IPS DF 6.9 (cell line): ENCODE measurements around the gene NSD2.
A peak's percentile ranks its signal among the peaks of the same experiment; 100 is the strongest.
"Not testable (repeated sequence)": the region's sequence is repeated elsewhere in the genome, so short reads cannot be mapped to it uniquely, and the experiment has no call there.

Source experiments
- DNase-seq: peaks from one replicate; pipeline ENCODE4 v3.0.0-alpha.2; 2013; ENCODE audit warnings: low read depth, low spot score
- H3K27ac ChIP-seq: one replicate; pipeline ENCODE4 v1.5.1; 2013; ENCODE audit warnings: low read length, control low read depth
- H3K27me3 ChIP-seq: 2 replicates; pipeline ENCODE4 v1.6.1; 2013; ENCODE audit warnings: mild to moderate bottlenecking, low read length; ENCODE audit not compliant: control insufficient read depth, insufficient read depth
- H3K36me3 ChIP-seq: 2 replicates; pipeline ENCODE4 v1.6.1; 2013; ENCODE audit warnings: low read length; ENCODE audit not compliant: control insufficient read depth, insufficient read depth
- H3K4me1 ChIP-seq: 2 replicates; pipeline ENCODE4 v1.6.1; 2013; ENCODE audit warnings: low read length; ENCODE audit not compliant: control insufficient read depth, insufficient read depth
- H3K4me3 ChIP-seq: 2 replicates; pipeline ENCODE4 v1.5.1; 2013; ENCODE audit warnings: mild to moderate bottlenecking, low read length
- H3K9me3 ChIP-seq: 2 replicates; pipeline ENCODE4 v1.6.1; 2013; ENCODE audit warnings: low read length, inconsistent platforms; ENCODE audit not compliant: control insufficient read depth, insufficient read depth
- WGBS: extraction: QIAGEN DNeasy Blood & Tissue Kit; methylation state at CpG from one replicate; pipeline ENCODE4 v1.1.7; 2013; ENCODE audit warnings: mixed read lengths, missing lambda C conversion rate; ENCODE audit not compliant: insufficient read length, insufficient coverage; 5-methylcytosine and 5-hydroxymethylcytosine counted together

Gene NSD2

GRCh38 chr4:1998296-1998695 lies 127.1 kb downstream of the NSD2 start:
- WGBS: no CpG with 5 or more reads among the region's 7 CpGs
- H3K4me1 ChIP-seq: no peaks in the 10 kb centered on the region
- H3K9me3 ChIP-seq: no peaks in the 10 kb centered on the region
- no peak overlapping the region for H3K27ac ChIP-seq
- H3K27me3 ChIP-seq: no peaks in the 10 kb centered on the region
- no peak overlapping the region for H3K4me3 ChIP-seq
- DNase-seq: no peak
- H3K36me3 ChIP-seq: no peaks in the 10 kb centered on the region

GRCh38 chr4:1999308-1999707 lies 128.1 kb downstream of the NSD2 start:
- not testable (repeated sequence) for H3K27ac ChIP-seq, H3K27me3 ChIP-seq, H3K4me1 ChIP-seq, DNase-seq, H3K4me3 ChIP-seq, H3K36me3 ChIP-seq, H3K9me3 ChIP-seq
- no CpG with 5 or more reads among the region's 4 CpGs for WGBS

- DNase-seq, H3K27ac ChIP-seq, H3K9me3 ChIP-seq, H3K4me1 ChIP-seq, H3K36me3 ChIP-seq, H3K27me3 ChIP-seq, H3K4me3 ChIP-seq: not testable (repeated sequence)
- WGBS: no CpG with 5 or more reads among the region's 2 CpGs
Measured at GRCh38 chr4:2003361-2003760, 132.2 kb downstream of the NSD2 start.

- Histone ChIP-seq H3K27ac (no peak overlapping the region), H3K4me1 (peaks cover 2% of the 10 kb centered on the region; the same call in 1 of the 2 replicates), H3K36me3 (peaks cover 3% of the 10 kb centered on the region; the same call in 1 of the 2 replicates), H3K9me3 (no peaks in the 10 kb centered on the region), H3K4me3 (no peak overlapping the region), H3K27me3 (no peaks in the 10 kb centered on the region)
- no peak for DNase-seq
- no CpG with 5 or more reads among the region's 7 CpGs for WGBS
Measured at GRCh38 chr4:2006367-2006766, 135.2 kb downstream of the NSD2 start.

- H3K9me3 ChIP-seq: no peaks in the 10 kb centered on the region
- H3K36me3 ChIP-seq: peaks cover 3% of the 10 kb centered on the region; the same call in 1 of the 2 replicates
- H3K4me1 ChIP-seq: peaks cover 2% of the 10 kb centered on the region; the same call in 1 of the 2 replicates
- no peak for DNase-seq
- no peak overlapping the region; the same call in 1 of the 2 replicates for H3K4me3 ChIP-seq
- no CpG with 5 or more reads among the region's 15 CpGs for WGBS
- H3K27ac ChIP-seq: no peak overlapping the region
- H3K27me3 ChIP-seq: no peaks in the 10 kb centered on the region
Measured at GRCh38 chr4:2006956-2007653, 135.9 kb downstream of the NSD2 start.

- Histone ChIP-seq H3K27me3 (no peaks in the 10 kb centered on the region), H3K4me1 (peaks cover 2% of the 10 kb centered on the region; the same call in 1 of the 2 replicates), H3K36me3 (peaks cover 3% of the 10 kb centered on the region; the same call in 1 of the 2 replicates), H3K4me3 (peak overlapping the region; percentile 97), H3K27ac (no peak overlapping the region), H3K9me3 (no peaks in the 10 kb centered on the region)
- no peak for DNase-seq
- WGBS: no CpG with 5 or more reads among the region's 57 CpGs
Measured at GRCh38 chr4:2007804-2008670, 136.8 kb downstream of the NSD2 start.

GRCh38 chr4:2008671-2008920 lies 137.4 kb downstream of the NSD2 start:
- peaks cover 3% of the 10 kb centered on the region; the same call in 1 of the 2 replicates for H3K36me3 ChIP-seq
- no peaks in the 10 kb centered on the region for H3K9me3 ChIP-seq
- no CpG with 5 or more reads among the region's 27 CpGs for WGBS
- no peaks in the 10 kb centered on the region for H3K27me3 ChIP-seq
- peak overlapping the region; percentile 97 for H3K4me3 ChIP-seq
- no peak for DNase-seq
- H3K4me1 ChIP-seq: peaks cover 2% of the 10 kb centered on the region; the same call in 1 of the 2 replicates
- H3K27ac ChIP-seq: no peak overlapping the region

GRCh38 chr4:2008921-2009650 lies 137.9 kb downstream of the NSD2 start, which contains the start of gene NELFA:
TSS of gene NELFA (minus strand) at chr4:2008974. CDS start at chr4:2008959, 15 bp downstream.
- Histone ChIP-seq H3K4me3 (peak within 1 kb of the TSS; percentile 97), H3K4me1 (peaks cover 2% of the 10 kb centered on the region; the same call in 1 of the 2 replicates), H3K36me3 (no peaks in the 10 kb centered on the region), H3K27ac (no peak within 1 kb of the TSS), H3K9me3 (no peaks in the 10 kb centered on the region), H3K27me3 (no peaks in the 10 kb centered on the region)
- peak; percentile 81 for DNase-seq
- WGBS: no CpG with 5 or more reads among the region's 95 CpGs

- no CpG with 5 or more reads among the region's 23 CpGs for WGBS
- peaks cover 2% of the 10 kb centered on the region; the same call in 1 of the 2 replicates for H3K4me1 ChIP-seq
- no peaks in the 10 kb centered on the region for H3K27me3 ChIP-seq
- DNase-seq: no peak
- no peaks in the 10 kb centered on the region for H3K9me3 ChIP-seq
- peak overlapping the region; percentile 97; the same call in 1 of the 2 replicates for H3K4me3 ChIP-seq
- H3K36me3 ChIP-seq: no peaks in the 10 kb centered on the region
- no peak overlapping the region for H3K27ac ChIP-seq
Measured at GRCh38 chr4:2009651-2010233, 138.5 kb downstream of the NSD2 start.

GRCh38 chr4:2011583-2011982 lies 140.4 kb downstream of the NSD2 start:
- Histone ChIP-seq H3K27ac (no peak overlapping the region), H3K9me3 (no peaks in the 10 kb centered on the region), H3K27me3 (no peaks in the 10 kb centered on the region), H3K4me3 (no peak overlapping the region), H3K4me1 (peaks cover 2% of the 10 kb centered on the region; the same call in 1 of the 2 replicates), H3K36me3 (no peaks in the 10 kb centered on the region)
- no peak for DNase-seq
- no CpG with 5 or more reads among the region's 3 CpGs for WGBS
